BE2C (cell line): ENCODE measurements around the gene CDKN2B-AS1.
A peak's percentile ranks its signal among the peaks of the same experiment; 100 is the strongest.

Source experiments
- DNase-seq: peaks from one replicate; pipeline ENCODE4 v3.0.0-alpha.2; 2020
- H3K27me3 ChIP-seq: fragments of 250-450 bp; sonication (Bioruptor Pico); 2 replicates; pipeline ENCODE4 v1.5.1; 2020; ENCODE audit warnings: mild to moderate bottlenecking
- H3K36me3 ChIP-seq: fragments of 250-450 bp; sonication (Bioruptor Pico); 2 replicates; pipeline ENCODE4 v1.5.1; 2020; ENCODE audit warnings: mild to moderate bottlenecking
- H3K4me1 ChIP-seq: fragments of 250-450 bp; sonication (Bioruptor Pico); 2 replicates; pipeline ENCODE4 v1.5.1; 2020
- H3K4me3 ChIP-seq: 2 replicates; pipeline ENCODE4 v1.5.1; 2011; ENCODE audit warnings: low read depth, low read length
- H3K9me3 ChIP-seq: fragments of 250-450 bp; sonication (Bioruptor Pico); 2 replicates; pipeline ENCODE4 v1.5.1; 2020
- CTCF ChIP-seq: IDR thresholded peaks from 2 replicates; pipeline ENCODE4 v1.5.1; 2012; ENCODE audit warnings: mild to moderate bottlenecking, low read depth, low read length

The CDKN2B-AS1 gene

DNA sequence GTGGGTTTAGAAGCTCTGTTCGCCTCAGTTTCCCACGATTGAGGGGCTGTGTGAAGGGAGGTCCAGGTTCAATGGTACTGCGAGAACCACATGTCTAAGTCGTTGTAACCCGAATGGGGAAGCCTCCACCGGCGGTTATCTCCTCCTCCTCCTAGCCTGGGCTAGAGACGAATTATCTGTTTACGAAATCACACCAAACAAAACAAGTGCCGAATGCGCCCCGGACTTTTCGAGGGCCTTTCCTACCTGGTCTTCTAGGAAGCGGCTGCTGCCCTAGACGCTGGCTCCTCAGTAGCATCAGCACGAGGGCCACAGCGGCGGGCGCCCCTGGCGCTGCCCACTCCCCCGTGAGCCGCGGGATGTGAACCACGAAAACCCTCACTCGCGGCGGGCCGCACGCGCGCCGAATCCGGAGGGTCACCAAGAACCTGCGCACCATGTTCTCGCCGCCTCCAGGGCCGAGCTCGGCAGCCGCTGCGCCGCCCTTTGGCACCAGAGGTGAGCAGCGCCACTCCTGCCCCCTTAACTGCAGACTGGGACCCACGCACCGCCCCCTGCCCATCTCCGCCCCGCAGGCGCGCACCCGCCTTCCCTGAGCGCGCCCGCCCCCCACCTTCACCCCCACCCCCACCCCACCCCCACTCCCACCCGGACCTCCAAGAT, 567 bp upstream of the CDKN2B-AS1 start, which contains the start of gene CDKN2A:
TSS of gene CDKN2A (minus strand) at position 500 of the 663 bp plus-strand sequence.
- no peaks in the 10 kb centered on the region for H3K4me1 ChIP-seq
- no peak for TF ChIP-seq CTCF
- peaks cover 7% of the 10 kb centered on the region for H3K36me3 ChIP-seq
- DNase-seq, result peak; percentile 88
- no peaks in the 10 kb centered on the region for H3K9me3 ChIP-seq
- no peaks in the 10 kb centered on the region for H3K27me3 ChIP-seq
- H3K4me3 ChIP-seq, result peak within 1 kb of the TSS; percentile 98

DNA sequence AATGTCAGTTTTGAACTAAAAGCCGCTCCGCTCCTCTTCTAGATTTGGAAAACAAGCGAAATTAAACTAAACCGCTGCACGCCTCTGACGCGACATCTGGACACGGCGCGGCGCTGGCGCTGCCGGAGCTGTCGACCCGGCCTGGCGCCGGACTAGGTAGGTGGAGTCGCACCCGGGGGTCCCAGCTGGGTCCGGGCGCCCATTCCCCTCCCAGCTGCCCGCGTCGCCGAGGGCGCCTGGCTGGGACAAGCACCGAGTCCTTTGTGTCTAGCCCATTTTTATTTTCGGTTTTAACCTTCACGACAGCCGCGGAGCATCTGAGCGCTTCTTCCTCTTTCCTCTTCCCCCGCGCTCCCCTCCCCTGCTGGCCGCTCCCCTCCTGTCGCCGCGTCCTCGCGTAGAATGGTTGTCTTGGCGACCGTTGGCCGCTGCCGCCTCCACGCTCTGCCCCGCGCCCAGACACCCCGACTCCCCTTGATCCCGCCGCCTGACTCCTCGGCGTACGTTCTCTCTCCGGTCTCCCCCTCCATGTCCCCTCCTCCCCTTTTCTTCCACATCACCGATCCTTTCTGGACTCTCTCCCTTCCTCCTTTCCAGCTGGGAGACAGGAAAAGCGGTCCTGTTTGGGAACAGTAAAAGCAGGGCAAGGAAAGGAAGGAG, 545 bp downstream of the CDKN2B-AS1 start:
- H3K27me3 ChIP-seq, result no peaks in the 10 kb centered on the region
- no peak for TF ChIP-seq CTCF
- no peaks in the 10 kb centered on the region for H3K4me1 ChIP-seq
- no peaks in the 10 kb centered on the region for H3K9me3 ChIP-seq
- peak; percentile 80 for DNase-seq
- peak overlapping the region; percentile 98 for H3K4me3 ChIP-seq
- H3K36me3 ChIP-seq, result no peaks in the 10 kb centered on the region; the same call in 1 of the 2 replicates

DNA sequence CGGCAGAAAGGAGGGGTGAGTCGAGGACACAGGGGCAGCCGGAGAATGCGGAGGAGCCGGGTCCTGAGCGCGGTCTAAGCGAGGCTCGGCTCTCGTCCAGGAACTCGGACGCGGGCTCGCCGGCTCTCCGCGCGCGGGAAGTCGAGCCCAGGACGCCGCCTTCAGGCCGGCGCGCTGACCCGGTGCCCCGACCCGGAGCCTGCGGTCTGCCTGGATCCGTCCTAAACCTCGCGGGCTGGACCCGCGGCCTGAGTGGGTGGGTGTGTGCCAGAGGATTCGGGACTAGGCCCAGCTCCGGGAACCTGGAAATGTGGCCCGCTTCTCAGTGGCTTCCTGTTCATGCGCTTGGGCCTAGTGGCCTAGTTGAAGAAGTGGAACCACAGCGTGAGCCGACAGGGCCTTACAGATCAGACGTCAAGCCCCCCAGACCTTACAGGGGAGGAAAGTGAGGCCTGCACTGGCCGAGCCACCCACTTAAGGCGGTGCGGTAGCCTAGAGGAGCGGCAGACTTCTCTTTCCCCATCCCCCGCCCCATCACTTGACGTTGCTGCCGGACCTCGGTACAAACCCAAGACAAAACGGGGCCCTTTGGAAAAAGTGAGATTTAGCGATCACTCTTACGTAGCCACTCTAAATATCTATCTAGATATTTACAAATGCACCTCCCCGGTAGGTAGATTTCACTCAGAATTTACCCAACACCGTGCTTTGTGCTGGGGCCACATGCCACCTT, 1.2 kb downstream of the CDKN2B-AS1 start:
- no peaks in the 10 kb centered on the region for H3K27me3 ChIP-seq
- DNase-seq, result peak; percentile 32
- H3K4me3 ChIP-seq, result peak overlapping the region; percentile 98
- no peak for TF ChIP-seq CTCF
- H3K36me3 ChIP-seq, result no peaks in the 10 kb centered on the region
- H3K9me3 ChIP-seq, result no peaks in the 10 kb centered on the region
- no peaks in the 10 kb centered on the region for H3K4me1 ChIP-seq

DNA sequence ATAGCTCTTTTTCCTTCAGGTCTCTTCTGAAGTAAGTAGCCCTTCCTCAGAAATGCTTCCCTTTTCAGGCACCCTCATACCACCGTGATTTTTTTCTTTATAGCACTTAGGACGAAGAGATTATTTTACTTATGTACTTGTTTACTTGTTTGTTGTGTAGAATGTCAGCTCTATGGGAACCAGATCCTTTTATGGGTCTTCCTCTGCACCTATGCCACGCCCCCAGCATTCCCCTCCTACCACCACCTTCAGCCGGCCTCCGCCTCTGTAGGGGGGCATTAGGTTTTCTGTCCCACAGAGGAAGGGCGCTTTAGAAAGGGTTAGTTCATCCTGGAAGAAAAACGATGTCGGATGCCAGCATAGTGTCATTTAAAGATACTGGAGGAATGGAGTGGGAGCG, 1.8 kb downstream of the CDKN2B-AS1 start:
- Histone ChIP-seq H3K4me1 (no peaks in the 10 kb centered on the region), H3K27me3 (no peaks in the 10 kb centered on the region), H3K36me3 (no peaks in the 10 kb centered on the region), H3K4me3 (peak overlapping the region; percentile 98), H3K9me3 (no peaks in the 10 kb centered on the region)
- no peak for DNase-seq
- TF ChIP-seq CTCF, result no peak

GRCh38 chr9:21996858-21997257, 2.3 kb downstream of the CDKN2B-AS1 start:
- Histone ChIP-seq H3K4me1 (no peaks in the 10 kb centered on the region), H3K36me3 (no peaks in the 10 kb centered on the region), H3K27me3 (no peaks in the 10 kb centered on the region), H3K9me3 (no peaks in the 10 kb centered on the region), H3K4me3 (peak overlapping the region; percentile 98)
- TF ChIP-seq CTCF, result no peak
- DNase-seq, result no peak
